ES-I3 (cell line): ENCODE results near the gene CYYR1.

Experiments used
- H3K36me3 ChIP-seq: 2 replicates; pipeline ENCODE4 v1.6.1; 2013; ENCODE audit warnings: mild to moderate bottlenecking, low read length, control low read depth, moderate library complexity; ENCODE audit not compliant: insufficient read depth
- H3K4me1 ChIP-seq: 2 replicates; pipeline ENCODE4 v1.6.1; 2013; ENCODE audit warnings: mild to moderate bottlenecking, control low read depth, low read length; ENCODE audit not compliant: insufficient read depth
- H3K9ac ChIP-seq: 2 replicates; pipeline ENCODE4 v1.6.1; 2013; ENCODE audit warnings: low read depth, mild to moderate bottlenecking, low read length, moderate library complexity
- H3K9me3 ChIP-seq: 2 replicates; pipeline ENCODE4 v1.6.1; 2013; ENCODE audit warnings: mild to moderate bottlenecking, low read length, moderate library complexity; ENCODE audit not compliant: control insufficient read depth, insufficient read depth

Gene CYYR1

DNA sequence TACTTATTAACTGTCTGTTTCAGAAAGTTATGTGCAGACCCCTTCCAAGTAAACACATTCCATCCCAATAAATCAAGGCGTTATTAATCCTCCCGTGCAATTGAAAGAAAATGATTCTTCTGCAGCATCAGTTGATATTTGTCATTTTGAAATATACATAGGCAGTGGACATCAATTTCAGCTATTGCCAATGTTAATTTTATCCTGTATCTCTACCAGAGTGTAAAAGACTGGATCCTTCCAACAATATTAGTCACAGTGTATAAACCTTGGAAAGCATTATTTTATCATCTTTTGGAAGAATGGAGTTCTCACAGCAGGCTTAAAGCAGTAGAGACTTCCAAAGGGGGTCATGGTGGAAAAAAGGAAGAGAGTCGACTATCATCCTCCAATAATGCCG is 150.4 kb downstream of the CYYR1 start:
- no peaks in the 10 kb centered on the region for H3K4me1 ChIP-seq
- no peak overlapping the region for H3K9ac ChIP-seq
- H3K36me3 ChIP-seq: no peaks in the 10 kb centered on the region
- H3K9me3 ChIP-seq: no peaks in the 10 kb centered on the region

DNA sequence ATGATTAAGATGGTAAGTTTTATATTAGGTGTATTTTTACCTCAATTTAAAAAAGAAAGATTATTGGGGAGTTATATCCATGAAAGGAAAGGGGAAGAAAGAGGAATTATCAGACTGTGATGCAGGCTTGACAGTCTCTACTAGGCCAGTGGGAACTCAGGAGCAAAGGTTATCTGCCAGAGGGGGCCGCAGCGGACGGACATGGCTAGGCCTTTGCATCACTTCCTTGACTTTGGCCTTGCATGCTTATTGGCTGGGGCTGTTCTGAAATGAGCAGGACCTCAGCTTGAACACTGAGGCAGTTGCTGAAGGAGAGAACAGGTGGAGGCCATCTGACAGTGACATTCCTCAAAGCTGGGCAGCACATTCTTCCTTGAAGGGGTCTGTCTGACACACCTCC is 150.9 kb downstream of the CYYR1 start:
- Histone ChIP-seq H3K36me3 (no peaks in the 10 kb centered on the region), H3K4me1 (no peaks in the 10 kb centered on the region), H3K9ac (no peak overlapping the region), H3K9me3 (no peaks in the 10 kb centered on the region; the same call in 1 of the 2 replicates)

GRCh38 chr21:26421724-26422123 is 151.4 kb downstream of the CYYR1 start:
- Histone ChIP-seq H3K4me1 (no peaks in the 10 kb centered on the region), H3K9me3 (no peaks in the 10 kb centered on the region; the same call in 1 of the 2 replicates), H3K9ac (no peak overlapping the region), H3K36me3 (no peaks in the 10 kb centered on the region)
